GM20431 (cell line): ENCODE data around the gene CSF3R.

Experiments
- in situ Hi-C: fragments of 300-500 bp; cut with MseI, MboI; formaldehyde crosslinking; loops from one replicate; pipeline ENCODE4 v1.15.0; 2020; ENCODE audit warnings: low sequenced_read_pairs; ENCODE audit not compliant: unreplicated experiment

Gene CSF3R

DNA sequence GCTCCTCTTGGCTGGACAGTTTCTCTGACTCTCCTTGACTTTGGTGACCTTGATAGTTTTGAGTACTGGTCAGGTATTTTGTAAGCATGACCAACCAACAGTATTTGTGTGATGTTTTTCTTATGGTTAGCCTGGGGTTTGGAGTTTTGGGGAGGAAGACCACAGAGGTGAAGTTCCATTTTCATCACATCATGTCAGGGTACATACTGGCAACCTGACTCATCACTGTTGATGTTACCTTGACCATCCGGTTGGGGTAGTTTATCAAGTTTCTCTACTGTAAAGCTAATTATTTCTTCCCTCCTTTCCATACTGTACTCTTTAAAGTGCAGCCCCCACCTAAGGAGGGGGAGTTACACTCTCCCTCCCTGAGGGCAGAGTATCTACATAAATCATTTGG lies 45.9 kb downstream of the CSF3R start:
- in situ Hi-C loops = no loop called here

DNA sequence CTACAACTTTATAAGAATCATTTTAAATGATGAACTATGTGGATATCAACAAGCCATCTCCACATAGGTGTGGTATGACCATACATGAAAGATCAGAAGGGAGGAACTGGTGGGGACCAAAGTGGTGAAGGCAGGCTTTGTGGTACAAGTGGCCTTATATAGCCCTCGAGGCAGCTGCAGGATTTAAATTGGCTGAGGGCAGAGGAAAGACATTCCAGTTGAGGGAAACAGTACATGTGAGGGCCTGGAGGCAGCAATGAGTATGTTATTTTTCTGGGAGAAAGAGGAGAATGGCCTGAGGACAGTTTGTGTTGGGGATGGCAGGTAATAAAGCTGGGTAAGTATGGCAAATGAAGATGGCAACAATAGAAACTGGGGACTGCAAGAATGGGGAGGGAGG lies 49.6 kb downstream of the CSF3R start:
- in situ Hi-C loops = no loop called here

DNA sequence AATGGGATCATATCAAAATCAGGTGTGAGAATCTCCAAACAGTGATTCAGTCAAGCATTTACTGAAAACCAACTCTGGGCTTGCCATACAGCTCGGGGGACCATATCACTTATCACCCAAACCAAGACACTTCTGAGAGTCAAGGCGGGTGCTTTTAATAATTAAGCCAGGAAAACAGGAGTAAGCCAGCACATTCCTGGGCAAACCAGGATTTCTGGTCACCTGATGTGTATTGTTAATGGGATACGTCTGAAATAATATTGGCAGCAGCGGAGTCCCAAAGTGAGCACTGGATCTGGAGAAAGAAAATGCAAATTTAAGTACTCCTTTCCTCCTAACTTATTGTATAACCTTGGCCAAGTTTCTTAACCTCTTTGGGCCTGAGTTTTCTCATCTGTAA lies 50.1 kb downstream of the CSF3R start:
- in situ Hi-C loops = no loop called here

DNA sequence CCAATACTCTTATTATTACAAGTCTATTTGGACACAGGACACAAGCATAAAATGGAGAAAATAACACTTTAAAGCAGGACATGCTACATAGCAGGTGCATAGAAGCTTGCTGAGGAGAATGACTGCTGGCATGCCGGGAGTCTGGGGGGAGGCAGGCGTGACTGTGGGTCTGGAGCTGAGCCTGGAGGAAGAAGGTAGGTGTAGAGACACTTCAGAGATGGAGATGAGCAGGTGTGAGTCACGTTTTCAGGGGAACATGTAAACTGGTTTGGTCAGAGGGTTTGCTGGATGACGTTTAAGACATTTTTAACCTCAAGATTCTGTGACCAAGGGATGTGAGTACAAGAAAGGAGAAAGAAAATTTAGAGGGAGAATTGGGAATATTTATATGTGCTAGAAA lies 56.9 kb downstream of the CSF3R start:
- in situ Hi-C loops = loop anchor here (10.0 kb wide), 1 partner anchor 81 kb away; no protein-coding TSS in a partner anchor

DNA sequence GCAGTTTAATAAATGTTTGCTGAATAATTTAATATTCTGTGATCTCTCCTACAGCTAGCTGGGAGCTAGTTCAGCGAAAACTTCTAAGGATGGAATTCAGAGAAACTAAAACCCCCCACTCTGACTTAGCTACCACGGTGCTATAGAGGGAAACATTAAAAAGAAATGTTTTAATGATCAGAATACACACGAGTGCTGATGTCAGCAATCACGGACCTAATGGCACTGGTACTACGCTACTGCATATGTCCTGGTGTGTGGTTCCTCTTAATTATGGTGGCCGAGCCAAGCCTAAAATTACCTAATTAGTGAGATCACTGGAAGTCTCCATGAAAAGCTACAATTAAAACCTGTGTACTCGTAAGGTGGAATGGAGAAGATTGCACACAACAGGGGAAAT lies 61.1 kb downstream of the CSF3R start:
- in situ Hi-C loops = loop anchor here (10.0 kb wide), 1 partner anchor 77 kb away; no protein-coding TSS in a partner anchor

DNA sequence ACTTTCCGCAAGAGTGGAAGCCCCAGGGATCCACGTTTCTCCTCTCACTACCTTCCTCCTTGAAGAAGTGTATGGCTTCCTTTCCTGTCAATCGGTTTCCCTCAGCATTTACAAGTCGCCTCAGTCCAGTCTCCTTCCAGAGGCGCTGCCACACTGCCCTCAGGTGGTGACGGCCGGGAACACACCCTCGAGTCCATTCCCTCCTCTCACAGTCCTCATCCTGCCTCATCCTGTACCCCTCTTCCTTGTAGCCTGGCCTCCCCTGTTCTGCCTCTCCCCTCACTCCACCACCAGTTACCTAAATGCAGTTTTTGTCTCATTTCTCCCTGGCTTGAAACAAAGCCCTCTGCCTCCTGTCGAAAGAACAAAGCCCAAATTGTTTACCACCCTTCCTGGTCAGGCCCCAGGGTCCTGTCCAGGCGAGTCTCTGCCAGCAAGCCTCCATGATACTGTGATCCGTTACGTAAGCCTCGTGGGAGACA lies 61.8 kb downstream of the CSF3R start:
- in situ Hi-C loops = loop anchor here (10.0 kb wide), 1 partner anchor 76 kb away; no protein-coding TSS in a partner anchor

DNA sequence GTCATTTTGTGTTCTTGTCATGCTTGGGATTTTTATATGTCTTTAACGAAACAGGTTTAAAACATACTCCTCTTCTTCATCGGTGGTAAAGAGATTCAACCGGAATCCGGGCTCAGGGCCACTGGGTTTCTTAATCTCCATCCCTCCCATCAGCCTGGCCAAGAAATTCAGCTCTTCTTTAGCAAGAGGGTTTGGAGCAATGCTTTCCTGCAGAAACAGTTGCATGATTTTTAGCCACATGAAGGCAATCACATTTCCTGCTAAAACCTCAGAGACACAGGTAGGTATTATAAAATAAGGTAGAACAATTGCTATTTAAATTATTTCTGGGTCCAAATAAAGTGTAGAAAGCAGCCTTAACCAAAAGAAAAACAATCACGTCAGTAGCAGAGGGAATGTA lies 62.3 kb downstream of the CSF3R start:
- in situ Hi-C loops = loop anchor here (10.0 kb wide), 1 partner anchor 76 kb away; no protein-coding TSS in a partner anchor

DNA sequence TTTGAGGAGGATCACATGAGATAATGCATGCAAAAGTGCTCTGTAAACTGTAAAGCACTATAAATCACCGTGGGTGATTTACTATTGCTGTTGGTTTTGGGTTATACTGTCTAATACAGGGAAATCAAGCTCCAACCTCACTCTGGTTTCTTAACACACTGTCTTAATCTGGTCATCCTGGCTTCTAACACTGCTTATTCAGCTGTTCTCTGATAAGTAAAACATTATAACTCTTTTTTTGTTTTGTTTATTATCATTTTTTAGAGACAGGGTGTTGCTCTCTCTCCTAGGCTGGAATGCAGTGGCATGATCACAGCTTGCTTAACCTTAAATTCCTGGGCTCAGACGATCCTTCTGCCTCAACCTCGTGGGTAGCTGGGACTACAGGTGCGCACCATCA lies 63.1 kb downstream of the CSF3R start:
- in situ Hi-C loops = no loop called here

DNA sequence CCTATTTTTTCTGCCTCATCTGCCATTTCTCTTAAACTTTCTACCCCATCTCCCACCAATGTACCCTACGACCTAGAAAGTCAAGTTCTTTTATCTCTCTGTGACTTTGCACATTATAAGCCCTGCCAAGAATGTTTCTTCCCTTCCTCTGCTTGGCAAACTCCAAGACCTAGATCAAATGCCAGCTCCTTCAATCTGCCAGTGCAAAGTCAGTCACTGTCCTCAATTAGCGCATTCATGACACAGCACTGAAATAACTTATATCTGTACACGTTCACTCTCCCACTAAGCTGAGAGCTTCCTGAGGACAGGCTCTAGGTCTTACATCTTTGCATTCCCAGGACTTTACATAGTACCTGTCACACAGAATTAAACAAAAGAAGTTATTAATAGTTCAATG lies 63.6 kb downstream of the CSF3R start:
- in situ Hi-C loops = no loop called here

DNA sequence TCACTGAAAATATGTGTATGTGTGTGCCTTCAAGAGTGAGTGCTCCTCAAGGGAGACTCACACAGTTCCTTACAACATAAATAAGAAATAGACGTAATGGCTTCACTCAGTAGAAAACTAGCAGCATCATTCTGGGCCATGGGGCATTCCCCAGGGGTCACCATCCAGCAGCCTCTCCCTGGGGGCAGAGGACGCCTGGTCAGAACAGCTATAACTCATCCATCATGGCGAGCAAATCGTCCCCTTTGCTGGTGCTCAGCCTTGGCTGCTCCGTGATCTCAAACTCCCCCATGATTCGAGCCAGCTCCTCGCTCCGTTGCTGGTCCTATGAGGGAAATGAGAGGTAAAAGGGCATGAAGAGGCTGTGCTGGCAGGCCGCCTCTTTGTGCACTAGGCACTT lies 64.8 kb downstream of the CSF3R start:
- in situ Hi-C loops = no loop called here
